ENCODE measurements around the gene AOC1. TPM values are rescaled to one million over a fixed set of nuclear protein-coding genes. Genes with fewer than 3 reads are reported as not detected.

Gene AOC1
- total and polyA plus RNA-seq, 2 of the 13 experiments (the other 11 are each of a cell fraction or from before 2014, with no cell fraction given), result not detected

- TF ChIP-seq ZNF362 (CRISPR knock-in tag; IDR thresholded peaks at IDR 0.05; ENCODE audit: borderline replicate concordance), result no peak
- no peak for TF ChIP-seq ELK4 (CRISPR knock-in tag; IDR thresholded peaks at IDR 0.05; ENCODE audit: borderline replicate concordance)
Measured at GRCh38 chr7:150867605-150868004, 15.3 kb downstream of the AOC1 start (continued).

GRCh38 chr7:150869467-150869866, 17.1 kb downstream of the AOC1 start:
- WGBS (ENCODE audit: low lambda C conversion rate), result 0% methylated on average over 2 of the region's 2 CpGs
- H3K4me2 ChIP-seq (ENCODE audit: low read depth, low read length), result no peak overlapping the region
- in situ Hi-C loops (cut with HindIII; ENCODE audit: extremely low pct_ligation_motif_present, low pct_unique_long_range_greater_than_20kb), result no loop called here
- H3K79me2 ChIP-seq (ENCODE audit: insufficient read depth, low read length), result no peaks in the 10 kb centered on the region
- peaks cover 0 to 8% of the 10 kb centered on the region in 2 experiments; a peak in 2 of 5 replicates for H3K27me3 ChIP-seq (ENCODE audit: control insufficient read depth in 1 of 2, insufficient read depth in 2 of 2, low read length in 2 of 2)
- ATAC-seq (no peak), FAIRE-seq (no peak), DNase-seq (ENCODE audit: low spot score) (no peak)
- CTCF ChIA-PET (ENCODE audit: low intra/inter-chr PET ratio, low total read pairs), result no interaction called here
- no peak overlapping the region for H3K4me3 ChIP-seq (replicated peaks in 1 of 3; ENCODE audit: insufficient read depth in 1 of 3, low read depth in 2 of 3, low read length in 3 of 3)
- H3K4me1 ChIP-seq (ENCODE audit: insufficient read depth, low read length), result no peaks in the 10 kb centered on the region
- intact Hi-C loops (cut with micrococcal nuclease; ENCODE audit: unreplicated experiment), result no loop called here
- H3K9ac ChIP-seq (ENCODE audit: insufficient read depth, low read depth, low read length), result no peak overlapping the region
- no peaks in the 10 kb centered on the region for H4K20me1 ChIP-seq (ENCODE audit: insufficient read depth, low read length)
- BruUV-seq (replicated peaks), result no TSS peak
- H3K9me3 ChIP-seq (ENCODE audit: low read length), result no peaks in the 10 kb centered on the region
- POLR2A ChIA-PET, result interaction anchor here (0.9 kb wide), 1 partner anchor 61 kb away, joined by 5 read pairs; no protein-coding TSS in a partner anchor
- no peak overlapping the region for H3K27ac ChIP-seq (ENCODE audit: extremely low read length, insufficient read depth, low read length)
- no peak overlapping the region for H2AFZ ChIP-seq (ENCODE audit: low read length)
- no peaks in the 10 kb centered on the region for H3K36me3 ChIP-seq (replicated peaks in 1 of 2; ENCODE audit: control insufficient read depth in 1 of 2, insufficient read depth in 2 of 2, low read length in 2 of 2)
- TF ChIP-seq RAD21 (CRISPR knock-in tag; IDR thresholded peaks at IDR 0.05) (no peak), SNRNP70 (IDR thresholded peaks at IDR 0.05; ENCODE audit: low read depth, low read length) (no peak), SAFB2 (CRISPR knock-in tag; IDR thresholded peaks at IDR 0.05; ENCODE audit: borderline replicate concordance, low read depth) (no peak), ZFP37 (CRISPR knock-in tag; IDR thresholded peaks at IDR 0.05; ENCODE audit: borderline replicate concordance) (no peak), PLRG1 (conservative IDR thresholded peaks at IDR 0.05) (no peak), PAXIP1 (CRISPR knock-in tag; conservative IDR thresholded peaks at IDR 0.05) (no peak), CBX5 (CRISPR knock-in tag; IDR thresholded peaks at IDR 0.05; ENCODE audit: borderline replicate concordance) (no peak), ZFP1 (CRISPR knock-in tag; IDR thresholded peaks at IDR 0.05) (no peak), SALL2 (CRISPR knock-in tag; IDR thresholded peaks at IDR 0.05) (no peak), ZBTB1 (CRISPR knock-in tag; IDR thresholded peaks at IDR 0.05; ENCODE audit: borderline replicate concordance) (no peak), PHF21A (CRISPR knock-in tag; IDR thresholded peaks at IDR 0.05) (no peak), NRL (CRISPR knock-in tag; IDR thresholded peaks at IDR 0.05; ENCODE audit: borderline replicate concordance) (no peak)

Measured in HepG2 (cell line).